GM12874 (cell line): ENCODE data around the gene CDK12.
A peak's percentile ranks its signal among the peaks of the same experiment; 100 is the strongest.

ENCODE experiments used
- TF ChIP-seq, protein P1 (sequence below): IDR thresholded peaks from 2 replicates; pipeline ENCODE4 v1.5.1; 2011; ENCODE audit warnings: low read depth, mild to moderate bottlenecking, control low read depth, low read length, moderate library complexity; ENCODE audit not compliant: insufficient read depth

CDK12 gene

GRCh38 chr17:39525801-39526506 lies 64.7 kb downstream of the CDK12 start:
- TF ChIP-seq, protein P1, sequence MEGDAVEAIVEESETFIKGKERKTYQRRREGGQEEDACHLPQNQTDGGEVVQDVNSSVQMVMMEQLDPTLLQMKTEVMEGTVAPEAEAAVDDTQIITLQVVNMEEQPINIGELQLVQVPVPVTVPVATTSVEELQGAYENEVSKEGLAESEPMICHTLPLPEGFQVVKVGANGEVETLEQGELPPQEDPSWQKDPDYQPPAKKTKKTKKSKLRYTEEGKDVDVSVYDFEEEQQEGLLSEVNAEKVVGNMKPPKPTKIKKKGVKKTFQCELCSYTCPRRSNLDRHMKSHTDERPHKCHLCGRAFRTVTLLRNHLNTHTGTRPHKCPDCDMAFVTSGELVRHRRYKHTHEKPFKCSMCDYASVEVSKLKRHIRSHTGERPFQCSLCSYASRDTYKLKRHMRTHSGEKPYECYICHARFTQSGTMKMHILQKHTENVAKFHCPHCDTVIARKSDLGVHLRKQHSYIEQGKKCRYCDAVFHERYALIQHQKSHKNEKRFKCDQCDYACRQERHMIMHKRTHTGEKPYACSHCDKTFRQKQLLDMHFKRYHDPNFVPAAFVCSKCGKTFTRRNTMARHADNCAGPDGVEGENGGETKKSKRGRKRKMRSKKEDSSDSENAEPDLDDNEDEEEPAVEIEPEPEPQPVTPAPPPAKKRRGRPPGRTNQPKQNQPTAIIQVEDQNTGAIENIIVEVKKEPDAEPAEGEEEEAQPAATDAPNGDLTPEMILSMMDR = no peak

DNA sequence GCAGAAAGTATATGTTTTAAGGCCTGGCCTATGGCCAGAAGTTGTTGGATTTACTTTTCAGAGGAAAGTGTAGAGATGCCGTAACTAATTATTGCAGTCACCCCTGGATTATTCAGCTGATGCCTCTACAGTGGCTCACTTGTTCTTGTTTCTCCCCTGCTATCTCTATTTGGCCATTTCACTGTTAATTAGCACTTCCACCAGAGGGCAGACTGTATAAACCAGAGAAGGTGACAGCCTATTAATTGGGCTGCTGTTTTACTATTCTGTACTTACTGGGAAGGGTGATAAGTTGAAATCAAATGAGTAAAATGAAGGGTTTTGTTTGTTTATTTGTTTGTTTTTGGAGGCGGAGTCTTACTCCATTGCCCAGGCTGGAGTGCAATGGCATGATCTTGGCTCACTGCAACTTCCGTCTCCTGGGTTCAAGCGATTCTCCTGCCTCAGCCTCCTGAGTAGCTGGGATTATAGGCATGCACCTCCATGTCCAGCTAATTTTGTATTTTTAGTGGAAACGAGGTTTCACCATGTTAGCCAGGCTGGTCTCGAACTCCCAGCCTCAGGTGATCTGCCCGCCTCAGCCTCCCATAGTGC lies 66.0 kb downstream of the CDK12 start:
- TF ChIP-seq, protein P1 = peak; percentile 27; the same call in 1 of the 2 replicates

DNA sequence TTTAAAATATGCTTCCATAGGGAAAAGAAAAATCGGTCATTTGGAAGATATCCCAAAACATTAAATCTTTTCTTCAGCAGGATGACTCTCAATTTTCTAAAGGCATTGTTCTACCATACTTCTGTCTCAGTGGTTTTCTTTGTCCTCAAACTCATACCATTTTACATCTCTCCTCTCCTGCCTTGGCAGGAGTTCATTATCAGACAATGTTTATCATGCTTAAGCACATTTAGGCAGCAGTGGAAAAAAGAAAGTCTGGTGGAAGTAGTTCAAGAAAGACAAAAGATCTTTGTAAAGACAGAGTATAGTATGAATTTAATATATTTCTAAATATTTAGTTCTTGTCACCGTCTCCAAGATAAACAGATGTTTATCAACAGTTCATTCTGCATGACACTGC lies 68.2 kb downstream of the CDK12 start:
- TF ChIP-seq, protein P1 = no peak

- TF ChIP-seq, protein P1 = no peak
Measured at GRCh38 chr17:39530513-39530912, 69.2 kb downstream of the CDK12 start.

DNA sequence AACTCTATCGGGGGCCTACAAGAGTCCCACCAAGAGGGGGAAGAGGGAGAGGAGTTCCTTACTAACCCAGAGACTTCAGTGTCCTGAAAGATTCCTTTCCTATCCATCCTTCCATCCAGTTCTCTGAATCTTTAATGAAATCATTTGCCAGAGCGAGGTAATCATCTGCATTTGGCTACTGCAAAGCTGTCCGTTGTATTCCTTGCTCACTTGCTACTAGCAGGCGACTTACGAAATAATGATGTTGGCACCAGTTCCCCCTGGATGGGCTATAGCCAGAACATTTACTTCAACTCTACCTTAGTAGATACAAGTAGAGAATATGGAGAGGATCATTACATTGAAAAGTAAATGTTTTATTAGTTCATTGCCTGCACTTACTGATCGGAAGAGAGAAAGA lies 70.0 kb downstream of the CDK12 start:
- TF ChIP-seq, protein P1 = no peak

DNA sequence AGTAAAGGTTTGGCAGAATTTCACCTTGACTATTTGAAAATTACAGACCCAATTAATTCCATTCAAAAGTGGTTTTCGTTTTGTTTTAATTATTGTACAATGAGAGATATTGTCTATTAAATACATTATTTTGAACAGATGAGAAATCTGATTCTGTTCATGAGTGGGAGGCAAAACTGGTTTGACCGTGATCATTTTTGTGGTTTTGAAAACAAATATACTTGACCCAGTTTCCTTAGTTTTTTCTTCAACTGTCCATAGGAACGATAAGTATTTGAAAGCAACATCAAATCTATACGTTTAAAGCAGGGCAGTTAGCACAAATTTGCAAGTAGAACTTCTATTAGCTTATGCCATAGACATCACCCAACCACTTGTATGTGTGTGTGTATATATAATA lies 72.6 kb downstream of the CDK12 start:
- TF ChIP-seq, protein P1 = no peak

GRCh38 chr17:39534768-39535405 lies 73.6 kb downstream of the CDK12 start:
- TF ChIP-seq, protein P1 = no peak
